Colonic mucosa (tissue), 4 donors: ENCODE results near the gene RRAS2. TPM values are rescaled to one million over a fixed set of nuclear protein-coding genes. Genes with fewer than 3 reads are reported as not detected.

Experiments used
- DNase-seq: peaks from one replicate; pipeline ENCODE4 v3.0.0-alpha.2; 2020
- H3K27ac ChIP-seq: fragments of 200-600 bp; one replicate; pipeline ENCODE4 v1.8.0; 2021
- H3K27me3 ChIP-seq: fragments of 200-600 bp; one replicate; pipeline ENCODE4 v1.8.0; 2021
- H3K36me3 ChIP-seq: fragments of 200-600 bp; one replicate; pipeline ENCODE4 v1.8.0; 2021
- H3K4me1 ChIP-seq: fragments of 200-600 bp; one replicate; pipeline ENCODE4 v1.8.0; 2021; ENCODE audit warnings: mild to moderate bottlenecking
- H3K4me3 ChIP-seq: fragments of 200-600 bp; one replicate; pipeline ENCODE4 v1.8.0; 2021
- H3K9ac ChIP-seq, 2 donors: one replicate each; pipeline ENCODE4 v1.7.0; 2013; ENCODE audit warnings: control low read depth in 2 of 2, low read depth in 2 of 2, low read length in 2 of 2
- H3K9me3 ChIP-seq: fragments of 200-600 bp; one replicate; pipeline ENCODE4 v1.8.0; 2021
- intact Hi-C: fragments of 100-400 bp; cut with DNase I; formaldehyde crosslinking; loops from one replicate; pipeline ENCODE4 v1.14.1; 2022
- total RNA-seq, 2 donors: library from RNA; stranded (reverse); fragmentation: NEBNext Ultra II Directional in 1 of 2; extraction: Animal tissue kit (Norgen Biotek cat#: 25700) in 1 of 2; gene quantifications; one replicate each; pipeline ENCODE4 v1.2.1, GENCODE V29; 2021
- TF ChIP-seq, protein P1 (sequence below): fragments of 200-600 bp; IDR thresholded peaks from one replicate; pipeline ENCODE4 v1.8.0; 2022; ENCODE audit warnings: antibody characterized with exemption, mild to moderate bottlenecking
- donor health status: healthy.
- donor health status: DM: no; HTN: no; CAD: no.
- donor health status: DM: no; HTN: no; CAD: no.

RRAS2 gene
- total RNA-seq, 2 donors from 2014 or later = 26.9 to 44.0 TPM

DNA sequence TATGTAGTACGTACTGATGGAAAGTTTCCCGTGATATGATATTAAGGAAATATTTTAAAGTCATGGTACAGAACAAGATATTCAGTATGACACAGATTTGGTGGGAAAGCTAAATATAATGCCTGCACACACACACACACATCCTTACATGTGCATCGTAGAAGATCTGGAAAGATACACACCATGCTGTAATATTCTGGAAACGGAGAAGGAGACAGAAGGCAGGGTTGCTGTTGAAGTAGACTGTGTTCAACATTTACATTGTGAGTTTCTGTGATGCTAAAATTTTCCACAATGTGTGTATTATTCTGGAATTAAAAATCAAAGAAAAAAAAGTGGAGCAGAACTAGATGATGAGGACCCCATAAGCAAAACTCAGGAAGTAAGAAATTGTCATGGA, 118.0 kb downstream of the RRAS2 start:
- H3K4me3 ChIP-seq = no peak overlapping the region
- no peaks in the 10 kb centered on the region for H3K27me3 ChIP-seq
- H3K9ac ChIP-seq = no peak overlapping the region
- no peaks in the 10 kb centered on the region for H3K9me3 ChIP-seq
- H3K36me3 ChIP-seq = no peaks in the 10 kb centered on the region
- TF ChIP-seq, protein P1, sequence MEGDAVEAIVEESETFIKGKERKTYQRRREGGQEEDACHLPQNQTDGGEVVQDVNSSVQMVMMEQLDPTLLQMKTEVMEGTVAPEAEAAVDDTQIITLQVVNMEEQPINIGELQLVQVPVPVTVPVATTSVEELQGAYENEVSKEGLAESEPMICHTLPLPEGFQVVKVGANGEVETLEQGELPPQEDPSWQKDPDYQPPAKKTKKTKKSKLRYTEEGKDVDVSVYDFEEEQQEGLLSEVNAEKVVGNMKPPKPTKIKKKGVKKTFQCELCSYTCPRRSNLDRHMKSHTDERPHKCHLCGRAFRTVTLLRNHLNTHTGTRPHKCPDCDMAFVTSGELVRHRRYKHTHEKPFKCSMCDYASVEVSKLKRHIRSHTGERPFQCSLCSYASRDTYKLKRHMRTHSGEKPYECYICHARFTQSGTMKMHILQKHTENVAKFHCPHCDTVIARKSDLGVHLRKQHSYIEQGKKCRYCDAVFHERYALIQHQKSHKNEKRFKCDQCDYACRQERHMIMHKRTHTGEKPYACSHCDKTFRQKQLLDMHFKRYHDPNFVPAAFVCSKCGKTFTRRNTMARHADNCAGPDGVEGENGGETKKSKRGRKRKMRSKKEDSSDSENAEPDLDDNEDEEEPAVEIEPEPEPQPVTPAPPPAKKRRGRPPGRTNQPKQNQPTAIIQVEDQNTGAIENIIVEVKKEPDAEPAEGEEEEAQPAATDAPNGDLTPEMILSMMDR = no peak
- no peak overlapping the region for H3K27ac ChIP-seq
- intact Hi-C loops = no loop called here
- no peak for DNase-seq
- H3K4me1 ChIP-seq = no peaks in the 10 kb centered on the region

DNA sequence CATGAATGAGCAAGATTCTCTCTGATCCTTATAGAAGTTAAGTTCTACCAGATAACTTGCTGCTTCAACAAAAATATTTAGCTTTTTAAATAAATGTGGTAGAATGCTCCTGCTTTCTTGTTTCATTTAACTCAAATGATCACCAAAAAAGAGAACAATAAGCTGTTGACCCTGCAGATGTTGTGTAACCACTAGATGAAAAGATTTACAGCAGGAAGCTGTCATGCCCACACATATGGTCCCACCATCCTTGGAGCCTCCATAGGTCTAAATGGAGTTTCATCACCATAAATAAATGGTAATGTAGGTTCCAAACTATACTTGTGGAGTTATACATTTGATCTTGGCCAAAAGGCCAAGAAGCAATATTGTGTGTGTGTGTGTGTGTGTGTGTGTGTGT, 118.8 kb downstream of the RRAS2 start:
- Histone ChIP-seq H3K27ac (no peak overlapping the region), H3K36me3 (no peaks in the 10 kb centered on the region), H3K9me3 (no peaks in the 10 kb centered on the region), H3K4me1 (no peaks in the 10 kb centered on the region), H3K4me3 (no peak overlapping the region), H3K9ac (no peak overlapping the region), H3K27me3 (no peaks in the 10 kb centered on the region)
- intact Hi-C loops = no loop called here
- DNase-seq = no peak
- TF ChIP-seq, protein P1 = no peak

DNA sequence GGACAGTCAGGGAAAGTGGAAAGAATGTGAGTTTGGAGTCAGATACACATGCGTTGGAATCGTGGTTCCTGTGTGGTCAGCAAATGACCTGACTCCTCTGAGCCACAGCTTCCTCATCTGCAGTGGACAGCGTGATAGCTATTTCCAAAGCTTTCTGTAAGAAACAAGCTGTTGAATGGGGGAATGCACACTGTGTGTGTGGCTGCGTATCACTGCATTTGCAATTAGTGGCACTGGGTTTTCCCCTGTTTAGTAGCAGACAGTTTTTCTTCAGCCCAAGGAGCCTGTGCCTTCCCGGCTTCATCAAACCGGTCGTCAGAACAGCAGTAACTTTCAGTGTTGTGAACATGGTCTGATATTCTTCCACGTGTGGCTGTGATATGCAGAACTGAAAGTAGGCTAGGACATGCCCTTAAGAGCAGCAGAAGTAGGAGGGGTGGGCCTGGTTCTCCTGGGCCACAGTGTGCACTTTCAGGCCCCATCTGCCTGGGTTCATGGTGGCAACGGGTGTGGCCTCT, 121.5 kb downstream of the RRAS2 start:
- Histone ChIP-seq H3K9ac (no peak overlapping the region), H3K36me3 (no peaks in the 10 kb centered on the region), H3K27ac (no peak overlapping the region), H3K4me1 (no peaks in the 10 kb centered on the region), H3K4me3 (no peak overlapping the region), H3K27me3 (no peaks in the 10 kb centered on the region), H3K9me3 (no peaks in the 10 kb centered on the region)
- no peak for DNase-seq
- intact Hi-C loops = no loop called here
- TF ChIP-seq, protein P1 = no peak

DNA sequence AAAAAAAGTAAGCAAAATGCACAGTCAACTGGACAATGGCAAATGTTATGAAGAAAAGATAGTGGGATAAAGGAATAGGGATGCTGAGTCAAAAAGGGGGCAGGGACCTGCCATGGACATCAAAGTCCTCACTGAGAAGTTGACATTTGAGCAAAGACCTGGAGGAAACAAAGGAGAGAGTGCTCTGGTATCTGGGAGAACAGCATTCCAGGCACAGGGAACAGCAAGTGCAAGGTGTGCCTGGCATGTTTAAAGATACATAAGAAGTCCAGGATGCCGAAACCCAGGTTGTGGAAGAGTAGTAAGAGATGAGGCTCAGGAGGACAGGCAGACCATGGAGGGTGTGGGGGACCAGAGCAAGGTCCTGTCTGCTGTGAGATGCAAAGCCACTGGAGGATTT, 123.3 kb downstream of the RRAS2 start:
- no peaks in the 10 kb centered on the region for H3K4me1 ChIP-seq
- H3K36me3 ChIP-seq = no peaks in the 10 kb centered on the region
- H3K4me3 ChIP-seq = no peak overlapping the region
- H3K27me3 ChIP-seq = no peaks in the 10 kb centered on the region
- intact Hi-C loops = no loop called here
- TF ChIP-seq, protein P1 = no peak
- no peak overlapping the region for H3K27ac ChIP-seq
- H3K9ac ChIP-seq = no peak overlapping the region
- no peaks in the 10 kb centered on the region for H3K9me3 ChIP-seq
- no peak for DNase-seq

DNA sequence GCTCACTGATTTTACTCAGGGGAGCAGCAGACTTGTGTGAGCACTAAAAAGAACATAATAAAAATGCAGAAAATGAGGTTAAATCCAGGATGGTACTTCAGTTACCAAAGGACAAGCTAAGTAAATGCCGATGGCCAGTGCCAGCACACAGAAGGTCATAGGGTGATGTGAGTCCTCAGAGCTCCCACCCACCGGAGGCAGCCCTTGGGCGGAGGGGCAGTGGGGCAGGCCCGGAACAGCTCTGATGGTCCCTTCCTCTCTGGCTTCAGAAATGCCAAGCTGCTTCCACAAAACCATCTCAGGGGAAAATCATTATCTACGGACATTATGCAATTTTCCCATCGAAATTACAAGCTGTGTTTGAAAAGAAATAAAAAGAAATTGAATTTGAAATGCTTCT, 124.5 kb downstream of the RRAS2 start:
- H3K36me3 ChIP-seq = no peaks in the 10 kb centered on the region
- H3K4me1 ChIP-seq = no peaks in the 10 kb centered on the region
- intact Hi-C loops = no loop called here
- H3K27ac ChIP-seq = no peak overlapping the region
- no peak overlapping the region for H3K9ac ChIP-seq
- TF ChIP-seq, protein P1 = no peak
- DNase-seq = no peak
- H3K4me3 ChIP-seq = no peak overlapping the region
- no peaks in the 10 kb centered on the region for H3K9me3 ChIP-seq
- H3K27me3 ChIP-seq = no peaks in the 10 kb centered on the region
